Activated naive CD4-positive, alpha-beta T cell treated with anti-CD3 and anti-CD28 coated beads for 36 hours (primary cell): ENCODE measurements around the gene LCK. TPM values are rescaled to one million over a fixed set of nuclear protein-coding genes. Genes with fewer than 3 reads are reported as not detected.

Experiments
- CTCF ChIA-PET: fragments of 350-600 bp; sonication (Branson Sonifier 250); formaldehyde crosslinking; loops from one replicate; lab custom pipeline; 2021; ENCODE audit warnings: antibody characterized with exemption; lab: Charles Lee
- DNase-seq: peaks from one replicate; pipeline ENCODE4 v3.0.0-alpha.2; 2020
- H3K27ac Mint-ChIP-seq: one replicate; pipeline ENCODE4 v1.8.0; 2021; ENCODE audit warnings: mild to moderate bottlenecking, mixed read lengths
- H3K27me3 Mint-ChIP-seq: one replicate; pipeline ENCODE4 v1.8.0; 2021; ENCODE audit warnings: low read depth, mixed read lengths
- H3K36me3 Mint-ChIP-seq: one replicate; pipeline ENCODE4 v1.8.0; 2021; ENCODE audit warnings: low read depth, mixed read lengths
- H3K4me1 Mint-ChIP-seq: one replicate; pipeline ENCODE4 v1.8.0; 2021; ENCODE audit warnings: low read depth, mixed read lengths
- H3K4me3 Mint-ChIP-seq: one replicate; pipeline ENCODE4 v1.8.0; 2021; ENCODE audit warnings: mild to moderate bottlenecking, moderate library complexity, mixed read lengths
- H3K9me3 Mint-ChIP-seq: one replicate; pipeline ENCODE4 v1.8.0; 2021; ENCODE audit warnings: mixed read lengths
- intact Hi-C: fragments of 100-400 bp; cut with micrococcal nuclease; formaldehyde crosslinking; loops from one replicate; pipeline ENCODE4 v1.15.1; 2023
- total RNA-seq, 2 experiments: library from RNA; stranded (reverse); gene quantifications; one replicate each; pipeline ENCODE4 v1.2.3, GENCODE V29; 2021

The LCK gene
- total RNA-seq, 2 experiments from 2014 or later = 156 to 164 TPM

DNA sequence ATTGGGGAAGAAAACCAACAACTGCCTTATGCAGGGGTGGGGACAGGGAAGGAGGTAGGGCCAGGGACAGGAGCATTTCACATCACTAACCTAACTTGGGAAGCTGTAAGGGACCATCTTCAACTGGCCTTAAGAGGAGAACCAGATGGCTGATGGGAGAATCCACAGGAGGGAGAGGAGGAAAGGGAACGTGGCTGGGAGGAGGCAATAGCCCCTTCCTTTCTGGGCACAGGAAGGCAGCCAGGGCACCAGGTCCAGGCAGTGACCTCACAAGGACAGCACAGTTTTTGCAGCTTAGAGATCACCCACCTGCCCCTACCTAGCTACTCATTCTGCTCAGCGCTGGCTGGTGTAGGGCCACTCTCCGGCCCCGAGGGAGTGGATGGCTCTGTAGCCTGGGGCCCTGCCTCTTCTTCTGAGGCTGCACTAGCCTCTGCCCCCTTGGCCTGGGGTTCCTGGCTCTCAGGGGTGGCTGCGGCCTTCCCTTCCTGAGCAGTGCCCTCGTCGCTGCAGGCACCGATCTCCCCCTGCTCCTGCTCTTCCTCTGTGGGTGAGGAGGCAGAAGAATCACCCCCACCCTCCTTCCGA is 83.3 kb downstream of the LCK start:
- Mint-ChIP-seq H3K36me3 (peaks cover 16% of the 10 kb centered on the region), H3K4me3 (peak overlapping the region; percentile 75), H3K27me3 (no peaks in the 10 kb centered on the region), H3K4me1 (peaks cover 44% of the 10 kb centered on the region), H3K9me3 (no peaks in the 10 kb centered on the region), H3K27ac (peak overlapping the region; percentile 68)
- DNase-seq = no peak
- intact Hi-C loops = loop anchor here (2.0 kb wide), 1 partner anchor 38 kb away; no protein-coding TSS in a partner anchor
- CTCF ChIA-PET = interaction anchor here (0.7 to 2.2 kb wide), 4 partner anchors 12 to 119 kb away, joined by 4 to 6 read pairs (median 5); no protein-coding TSS in a partner anchor

DNA sequence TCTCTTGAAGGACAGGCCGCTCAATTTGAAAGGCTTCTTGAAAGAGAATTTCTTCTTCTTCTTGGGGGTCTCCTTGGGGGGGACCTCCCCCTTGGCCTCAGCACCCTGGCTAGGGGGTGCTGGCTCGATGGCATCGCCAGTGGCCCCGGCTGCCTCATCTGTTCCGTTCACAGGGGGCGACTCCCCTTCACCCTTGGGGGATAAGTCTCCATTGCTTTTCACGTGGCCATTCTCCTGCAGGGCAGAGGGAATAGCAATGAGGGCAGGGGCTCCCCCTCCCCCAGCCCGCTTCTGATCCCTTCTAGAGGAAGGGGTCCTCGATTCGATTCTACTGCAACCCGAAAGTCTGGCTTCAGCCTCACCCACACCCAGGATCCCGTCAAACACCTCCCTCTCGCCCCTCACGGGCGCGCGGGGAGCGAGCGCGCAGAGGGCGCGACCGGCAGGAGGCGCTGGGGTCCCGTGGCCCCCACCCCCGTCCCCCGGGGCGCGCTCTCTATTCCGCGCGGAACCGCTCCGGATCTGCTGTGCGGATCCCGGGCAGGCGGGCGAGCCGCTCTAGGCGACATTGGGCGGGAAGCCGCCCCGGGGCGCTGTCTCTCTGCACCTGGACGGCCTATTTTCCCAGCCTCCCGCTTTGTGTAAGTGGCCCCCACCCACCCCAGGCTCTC is 83.9 kb downstream of the LCK start:
- intact Hi-C loops = loop anchor here (2.0 to 5.0 kb wide), 4 partner anchors 38 to 1573 kb away; partner anchors contain the start of gene HDAC1
- Mint-ChIP-seq H3K4me1 (peaks cover 51% of the 10 kb centered on the region), H3K27me3 (no peaks in the 10 kb centered on the region), H3K9me3 (no peaks in the 10 kb centered on the region), H3K4me3 (peak overlapping the region; percentile 75), H3K36me3 (peaks cover 13% of the 10 kb centered on the region), H3K27ac (peak overlapping the region; percentile 37)
- CTCF ChIA-PET = interaction anchor here (2.2 kb wide), 1 partner anchor 119 kb away, joined by 6 read pairs; no protein-coding TSS in a partner anchor
- DNase-seq = peak; percentile 57

DNA sequence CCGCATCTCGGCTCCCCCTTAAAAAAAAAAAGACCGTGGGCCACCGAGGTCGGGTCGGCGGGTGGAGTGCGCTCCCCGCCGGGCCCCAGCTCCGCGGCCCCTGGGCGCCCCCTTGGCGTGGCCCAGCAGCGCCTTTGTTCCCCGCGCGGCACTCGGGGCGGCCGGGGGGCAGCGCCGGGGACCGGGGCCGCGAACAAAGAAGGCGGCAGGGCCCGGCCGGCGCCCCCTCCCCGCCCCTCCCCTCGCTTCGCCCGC is 84.4 kb downstream of the LCK start:
- no peak for DNase-seq
- CTCF ChIA-PET = interaction anchor here (1.0 to 1.5 kb wide), 5 partner anchors 15 to 137 kb away, joined by 3 to 7 read pairs (median 4); partner anchors contain the start of gene HDAC1
- intact Hi-C loops = loop anchor here (2.0 to 5.0 kb wide), 4 partner anchors 37 to 1573 kb away; partner anchors contain the start of gene HDAC1
- Mint-ChIP-seq H3K27ac (no peak overlapping the region), H3K36me3 (peaks cover 13% of the 10 kb centered on the region), H3K4me1 (peaks cover 51% of the 10 kb centered on the region), H3K27me3 (no peaks in the 10 kb centered on the region), H3K9me3 (no peaks in the 10 kb centered on the region), H3K4me3 (no peak overlapping the region)

Other genes with a start within 250 kb of the LCK start
- 100 to 1,000 TPM; 189 to 198 TPM for gene KHDRBS1, start 237.4 kb upstream of the LCK start, total RNA-seq
- gene TMEM39B, start 178.3 kb upstream of the LCK start, total RNA-seq = 10 to 100 TPM; 17.2 to 17.6 TPM
- 10 to 100 TPM; 74.5 to 75.0 TPM for gene KPNA6, start 143.2 kb upstream of the LCK start, total RNA-seq
- 10 to 100 TPM; 84.3 to 86.2 TPM for gene TXLNA, start 71.6 kb upstream of the LCK start, total RNA-seq
- gene CCDC28B, start 50.7 kb upstream of the LCK start, total RNA-seq = 10 to 100 TPM; 13.1 to 14.8 TPM
- gene IQCC, start 45.6 kb upstream of the LCK start, total RNA-seq = 1 to 10 TPM; 4.8 to 5.9 TPM
- gene DCDC2B, start 42.2 kb upstream of the LCK start, total RNA-seq = not detected
- gene TMEM234, start 28.9 kb upstream of the LCK start, total RNA-seq = 1 to 10 TPM; 5.1 to 6.4 TPM
- 100 to 1,000 TPM; 382 to 391 TPM for gene EIF3I, start 28.9 kb upstream of the LCK start, total RNA-seq
- gene FAM167B, start 4.0 kb upstream of the LCK start, total RNA-seq = under 1 TPM; 0.38 to 0.42 TPM
- 100 to 1,000 TPM; 111 to 120 TPM for gene HDAC1, start 40.8 kb downstream of the LCK start, total RNA-seq
- gene MARCKSL1, start 85.0 kb downstream of the LCK start, total RNA-seq = 10 to 100 TPM; 14.4 to 15.9 TPM
- gene FAM229A, start 111.2 kb downstream of the LCK start, total RNA-seq = 1 to 10 TPM; 2.1 to 3.4 TPM
- gene TSSK3, start 111.3 kb downstream of the LCK start, total RNA-seq = 1 to 10 TPM in 1 of 2 experiments, under 1 TPM in 1; 0.84 to 1.9 TPM
- 10 to 100 TPM; 35.2 to 38.3 TPM for gene BSDC1, start 143.2 kb downstream of the LCK start, total RNA-seq
- gene ZBTB8B, start 213.8 kb downstream of the LCK start, total RNA-seq = not detected